Esophagus (tissue), 2 donors: ENCODE data around the gene NVL. TPM values are rescaled to one million over a fixed set of nuclear protein-coding genes. Genes with fewer than 3 reads are reported as not detected.

Experiments used
- H3K27ac ChIP-seq, 2 donors: one replicate each; pipeline ENCODE4 v1.5.1; 2013; ENCODE audit warnings: low read depth in 2 of 2, mild to moderate bottlenecking in 2 of 2, inconsistent platforms in 1 of 2, low read length in 1 of 2, moderate library complexity in 1 of 2
- H3K27me3 ChIP-seq, 2 donors: one replicate each; pipeline ENCODE4 v1.6.1; 2013; ENCODE audit warnings: low read length in 2 of 2, control low read depth in 1 of 2, mild to moderate bottlenecking in 1 of 2; ENCODE audit not compliant: insufficient read depth in 2 of 2, control insufficient read depth in 1 of 2
- H3K36me3 ChIP-seq, 2 donors: one replicate each; pipeline ENCODE4 v1.6.1; 2013; ENCODE audit warnings: low read length in 1 of 2; ENCODE audit not compliant: control insufficient read depth in 2 of 2, insufficient read depth in 2 of 2
- H3K4me1 ChIP-seq, 2 donors: one replicate each; pipeline ENCODE4 v1.6.1; 2013; ENCODE audit warnings: low read length in 1 of 2; ENCODE audit not compliant: control insufficient read depth in 2 of 2, insufficient read depth in 2 of 2
- H3K4me3 ChIP-seq, 2 donors: one replicate each; pipeline ENCODE4 v1.5.1; 2013; ENCODE audit warnings: low read length in 2 of 2, mild to moderate bottlenecking in 2 of 2, low read depth in 1 of 2, moderate library complexity in 1 of 2
- H3K9me3 ChIP-seq, 2 donors: one replicate each; pipeline ENCODE4 v1.6.1; 2013; ENCODE audit warnings: mild to moderate bottlenecking in 2 of 2, low read depth in 1 of 2, low read length in 1 of 2, moderate library complexity in 1 of 2; ENCODE audit not compliant: control insufficient read depth in 2 of 2, insufficient read depth in 1 of 2
- WGBS, 2 donors: extraction: QIAGEN DNeasy Blood & Tissue Kit; methylation state at CpG; one replicate each; pipeline ENCODE4 v1.1.7; 2013; 5-methylcytosine and 5-hydroxymethylcytosine counted together
- polyA plus RNA-seq, 2 donors: library from polyadenylated mRNA; stranded (reverse); fragments of 200-250 nt; gene quantifications; one replicate each; pipeline ENCODE4 v1.2.3, GENCODE V29; 2013
- donor health status: healthy with polysubstance abuse.
- donor health status: Bipolar disorder and iron deficiency.

Gene NVL
- polyA plus RNA-seq, 2 donors, result 11.4 to 20.1 TPM

- 88 to 89% methylated on average over 7 of the region's 7 CpGs for whole genome bisulfite sequencing, 2 donors
- Histone ChIP-seq H3K9me3 (no peaks in the 10 kb centered on the region), H3K4me3 (no peak overlapping the region), H3K27ac (no peak overlapping the region), H3K36me3 (no peaks in the 10 kb centered on the region), H3K4me1 (peaks cover 0 to 2% of the 10 kb centered on the region in 2 donors), H3K27me3 (no peaks in the 10 kb centered on the region)
Measured at GRCh38 chr1:224189561-224189960, 140.4 kb downstream of the NVL start.

DNA sequence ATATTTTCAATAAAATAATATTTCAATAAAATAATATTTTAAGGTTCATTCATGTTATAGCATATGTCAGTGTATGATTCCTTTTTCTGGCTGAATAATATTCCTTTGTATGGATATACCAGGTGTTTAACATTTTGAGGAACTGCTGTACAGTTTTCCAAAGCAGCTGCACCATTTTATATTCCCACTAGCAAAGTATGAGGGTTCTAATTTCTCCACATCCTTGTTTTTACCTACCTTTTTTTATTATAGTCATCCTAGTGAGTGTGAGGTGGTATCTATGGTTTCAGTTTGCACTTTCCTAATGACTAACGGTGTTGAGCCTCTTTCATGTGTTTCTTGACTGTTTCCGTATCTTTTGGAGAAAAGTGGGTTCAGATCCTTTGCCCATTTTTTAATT is 141.7 kb downstream of the NVL start:
- 85 to 88% methylated on average over 2 of the region's 2 CpGs for WGBS, 2 donors
- peaks cover 0 to 2% of the 10 kb centered on the region in 2 donors for H3K4me1 ChIP-seq
- H3K36me3 ChIP-seq, result no peaks in the 10 kb centered on the region

DNA sequence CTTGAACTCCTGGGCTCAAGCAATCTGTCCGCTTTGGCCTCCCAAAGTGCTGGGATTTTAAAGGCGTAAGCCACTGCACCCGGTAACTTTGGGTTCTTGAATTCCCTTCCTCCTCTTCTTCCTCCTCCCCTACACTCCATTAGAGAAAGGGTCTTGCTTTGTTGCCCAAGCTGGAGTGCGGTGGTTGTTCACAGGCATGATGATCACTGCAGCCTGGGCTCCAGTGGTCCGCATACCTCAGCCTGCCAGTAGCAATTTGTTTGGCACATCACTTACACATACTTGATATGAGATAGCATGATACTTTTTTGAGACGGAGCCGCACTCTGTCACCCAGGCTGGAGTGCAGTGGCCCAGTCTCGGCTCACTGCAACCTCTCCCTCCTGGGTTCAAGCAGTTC is 144.8 kb downstream of the NVL start:
- Histone ChIP-seq H3K4me3 (no peak overlapping the region), H3K4me1 (peaks cover 0 to 2% of the 10 kb centered on the region in 2 donors)

More for the DNA sequence above, 141.7 kb downstream of the NVL start:
- no peak overlapping the region for H3K27ac ChIP-seq
- H3K27me3 ChIP-seq, result no peaks in the 10 kb centered on the region
- no peaks in the 10 kb centered on the region for H3K9me3 ChIP-seq
- no peak overlapping the region for H3K4me3 ChIP-seq

GRCh38 chr1:224183591-224184312 is 146.2 kb downstream of the NVL start:
- Histone ChIP-seq H3K27ac (peak overlapping the region; percentile 88 to 93), H3K9me3 (no peaks in the 10 kb centered on the region), H3K27me3 (no peaks in the 10 kb centered on the region), H3K4me1 (peaks cover 0 to 2% of the 10 kb centered on the region in 2 donors), H3K4me3 (peak overlapping the region; percentile 63 to 89), H3K36me3 (no peaks in the 10 kb centered on the region)
- 1% methylated on average over 50 to 53 of the region's 53 CpGs for WGBS, 2 donors

More for the DNA sequence above, 144.8 kb downstream of the NVL start:
- Histone ChIP-seq H3K36me3 (no peaks in the 10 kb centered on the region), H3K27ac (no peak overlapping the region), H3K9me3 (no peaks in the 10 kb centered on the region), H3K27me3 (no peaks in the 10 kb centered on the region)
- 79 to 86% methylated on average over 8 of the region's 8 CpGs for WGBS, 2 donors

GRCh38 chr1:224182866-224183590 is 146.9 kb downstream of the NVL start, which contains the start of gene DEGS1:
TSS of gene DEGS1 (plus strand) at chr1:224183240. CDS start at chr1:224183337, 97 bp downstream.
- Histone ChIP-seq H3K36me3 (no peaks in the 10 kb centered on the region), H3K4me3 (peak within 1 kb of the TSS; percentile 63 to 89), H3K9me3 (no peaks in the 10 kb centered on the region), H3K27me3 (no peaks in the 10 kb centered on the region), H3K27ac (peak within 1 kb of the TSS; percentile 88 to 93), H3K4me1 (peaks cover 0 to 2% of the 10 kb centered on the region in 2 donors)
- 0% methylated on average over 53 to 94 of the region's 94 CpGs for WGBS, 2 donors

DNA sequence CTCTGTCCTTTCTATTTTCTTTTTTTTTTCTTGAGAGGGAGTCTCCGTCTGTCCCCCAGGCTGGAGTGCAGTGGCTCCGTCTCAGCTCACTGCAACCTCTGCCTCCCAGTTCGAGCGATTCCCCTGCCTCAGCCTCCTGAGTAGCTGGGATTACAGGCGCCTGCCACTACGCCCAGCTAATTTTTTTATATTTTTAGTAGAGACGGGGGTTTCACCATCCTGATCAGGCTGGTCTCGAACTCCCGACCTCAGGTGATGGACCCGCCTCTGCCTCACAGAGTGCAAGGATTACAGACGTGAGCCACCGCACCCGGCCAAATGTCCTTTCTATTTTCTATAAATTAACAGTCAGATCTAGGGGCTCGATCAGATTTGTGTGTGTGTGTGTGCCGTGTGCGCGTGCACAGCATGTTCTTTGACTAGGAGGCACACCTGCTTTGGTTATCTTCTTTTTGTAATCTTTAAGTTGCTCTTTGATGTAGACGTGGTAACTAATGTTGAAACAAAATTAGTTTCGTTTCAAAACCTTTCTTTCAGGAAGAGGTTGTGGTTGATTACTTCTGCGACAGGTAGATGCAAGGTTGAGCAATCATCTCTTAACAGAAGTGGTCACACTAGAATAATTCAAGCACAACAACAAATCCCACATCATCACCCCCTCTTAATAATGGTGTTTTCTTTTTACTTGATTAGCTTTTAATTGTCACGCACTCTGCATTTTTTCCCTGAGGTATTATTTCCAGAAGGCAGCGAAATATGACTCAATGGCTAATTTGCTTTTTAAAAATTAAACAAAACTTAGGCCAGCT is 147.7 kb downstream of the NVL start:
- peak overlapping the region; percentile 63 to 89 for H3K4me3 ChIP-seq
- H3K9me3 ChIP-seq, result no peaks in the 10 kb centered on the region
- H3K27me3 ChIP-seq, result no peaks in the 10 kb centered on the region
- H3K36me3 ChIP-seq, result no peaks in the 10 kb centered on the region
- H3K4me1 ChIP-seq, result peaks cover 0 to 2% of the 10 kb centered on the region in 2 donors
- peak overlapping the region; percentile 88 to 93 for H3K27ac ChIP-seq
- WGBS, 2 donors, result 35 to 39% methylated on average over 22 of the region's 22 CpGs

DNA sequence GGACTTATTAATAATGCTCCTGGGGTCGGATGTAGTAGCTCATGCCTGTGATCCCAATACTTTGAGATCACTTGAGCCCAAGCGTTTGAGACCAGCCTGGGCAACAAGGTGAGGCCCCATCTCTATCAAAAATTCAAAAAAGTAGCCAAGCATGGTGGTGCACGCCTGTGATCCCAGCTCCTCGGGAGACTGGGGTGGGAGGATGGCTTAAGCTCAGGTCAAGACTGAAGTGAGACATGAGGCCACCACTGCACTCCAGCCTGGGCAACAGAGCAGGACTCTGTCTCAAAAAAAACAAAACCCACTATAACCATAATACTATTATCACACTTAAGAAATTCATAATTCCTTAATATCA is 148.5 kb downstream of the NVL start:
- H3K36me3 ChIP-seq, result no peaks in the 10 kb centered on the region
- peak overlapping the region; percentile 44 to 52 for H3K27ac ChIP-seq

DNA sequence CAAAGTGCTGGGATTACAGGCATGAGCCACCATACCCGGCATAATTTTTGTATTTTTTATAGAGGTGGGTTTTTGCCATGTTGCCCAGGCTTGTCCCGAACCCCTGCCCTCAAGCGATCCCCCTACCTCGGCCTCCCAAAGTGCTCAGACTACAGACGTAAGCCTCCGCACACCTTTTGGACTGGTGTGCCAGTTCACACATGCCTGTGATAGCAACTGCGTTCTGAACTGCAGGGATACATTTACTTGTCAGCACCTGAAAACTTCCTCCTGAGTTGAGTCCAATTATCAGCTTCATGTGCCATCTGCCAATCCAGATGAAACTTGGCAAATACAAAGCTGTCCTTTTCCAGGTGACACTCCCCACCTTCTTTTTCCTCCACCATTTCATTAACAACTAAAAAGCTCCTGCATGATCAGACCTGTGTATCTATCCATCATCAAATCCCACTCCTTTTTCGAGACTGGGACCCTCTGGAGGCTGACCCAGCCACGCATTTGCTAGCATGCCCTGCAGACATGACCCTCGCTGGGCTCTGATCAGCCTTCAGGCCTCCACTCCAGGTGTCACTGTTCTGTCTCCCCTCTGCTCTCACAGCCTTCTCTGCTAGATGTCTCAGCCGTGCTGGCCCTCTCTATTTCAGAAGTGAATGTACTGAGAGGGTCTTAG is 149.1 kb downstream of the NVL start:
- H3K27me3 ChIP-seq, result no peaks in the 10 kb centered on the region
- peak overlapping the region; percentile 47 to 66 for H3K27ac ChIP-seq
- no peaks in the 10 kb centered on the region for H3K9me3 ChIP-seq
- H3K36me3 ChIP-seq, result no peaks in the 10 kb centered on the region
- no peak overlapping the region for H3K4me3 ChIP-seq
- peaks cover 0 to 2% of the 10 kb centered on the region in 2 donors for H3K4me1 ChIP-seq
- 60 to 71% methylated on average over 11 of the region's 11 CpGs for WGBS, 2 donors

More for the DNA sequence above, 148.5 kb downstream of the NVL start:
- Histone ChIP-seq H3K4me3 (no peak overlapping the region), H3K9me3 (no peaks in the 10 kb centered on the region), H3K27me3 (no peaks in the 10 kb centered on the region), H3K4me1 (peaks cover 0 to 2% of the 10 kb centered on the region in 2 donors)
- 60 to 78% methylated on average over 4 of the region's 4 CpGs for WGBS, 2 donors

DNA sequence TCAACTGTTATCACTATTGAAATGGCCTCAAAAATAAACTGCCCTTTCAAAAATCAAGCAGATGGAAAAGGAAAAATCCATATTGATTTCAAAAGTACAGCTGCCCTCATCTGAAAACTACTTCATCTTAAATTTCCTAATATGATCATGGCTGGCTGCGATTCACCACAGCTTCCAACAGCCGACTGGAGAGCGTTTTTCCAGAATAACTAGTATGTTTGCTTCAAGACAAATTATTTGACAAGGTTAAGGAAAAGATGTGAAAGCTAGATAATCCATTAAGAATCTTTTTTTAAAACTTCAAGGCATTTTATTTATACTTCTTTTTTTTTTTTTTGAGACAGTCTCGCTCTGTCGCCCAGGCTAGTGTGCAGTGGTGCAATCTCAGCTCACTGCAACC is 151.1 kb downstream of the NVL start:
- WGBS, 2 donors, result 52 to 71% methylated on average over 5 of the region's 5 CpGs
- no peak overlapping the region for H3K27ac ChIP-seq
- no peaks in the 10 kb centered on the region for H3K4me1 ChIP-seq
- no peaks in the 10 kb centered on the region for H3K36me3 ChIP-seq
- no peaks in the 10 kb centered on the region for H3K9me3 ChIP-seq
- H3K4me3 ChIP-seq, result no peak overlapping the region
- no peaks in the 10 kb centered on the region for H3K27me3 ChIP-seq
